Medulla oblongata (tissue), 1 donor: ENCODE data around the gene EIF2S1.
"Not testable (repeated sequence)": the region's sequence is repeated elsewhere in the genome, so short reads cannot be mapped to it uniquely, and the experiment has no call there.

Experiments used
- DNase-seq: peaks from one replicate; pipeline ENCODE4 v3.0.0-alpha.2; 2015; ENCODE audit errors: extremely low spot score

EIF2S1 gene

DNA sequence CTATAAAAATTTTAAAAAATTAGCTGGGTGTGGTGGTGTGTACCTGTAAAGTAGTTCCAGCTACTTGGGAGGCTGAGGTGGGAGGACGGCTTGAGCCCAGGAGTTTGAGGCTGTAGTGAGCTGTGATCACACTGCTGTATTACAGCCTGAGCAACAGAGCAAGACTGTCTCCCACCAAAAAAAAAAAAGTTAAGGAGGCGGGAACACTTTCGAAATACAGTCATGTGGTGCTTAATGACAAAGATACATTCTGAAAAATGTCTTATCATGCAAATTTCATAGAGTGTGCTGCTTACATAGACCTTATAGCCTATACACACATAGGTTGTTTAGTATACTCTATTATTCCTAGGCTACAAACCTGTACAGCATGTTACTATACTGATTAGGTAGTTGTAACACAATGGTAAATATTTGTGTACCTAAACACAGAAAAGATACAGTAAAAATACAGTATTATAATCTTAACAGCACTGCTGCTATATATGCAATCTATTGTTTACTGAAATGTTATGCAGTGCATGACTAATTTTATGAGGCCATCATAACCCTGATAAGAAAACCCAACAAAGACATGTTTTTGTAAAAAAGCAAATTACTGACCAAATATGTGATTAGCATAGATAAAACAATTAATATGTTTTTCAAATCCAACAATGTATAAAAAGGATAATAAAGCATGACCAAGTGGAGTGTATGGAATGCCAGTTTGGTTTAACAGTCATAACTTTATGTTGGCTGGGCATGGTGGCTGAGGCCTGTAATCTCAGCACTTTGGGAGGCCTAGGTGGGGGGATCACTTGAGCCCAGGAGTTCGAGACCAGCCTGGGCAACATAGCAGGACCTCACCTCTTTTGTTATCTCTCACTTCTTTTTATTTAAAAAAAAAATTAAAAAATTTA, 11.4 kb downstream of the EIF2S1 start:
- no peak for DNase-seq

GRCh38 chr14:67372833-67373232, 12.7 kb downstream of the EIF2S1 start:
- DNase-seq = no peak

GRCh38 chr14:67373347-67373746, 13.2 kb downstream of the EIF2S1 start:
- no peak for DNase-seq

- DNase-seq = no peak
These were observed 17.8 kb downstream of the EIF2S1 start for GRCh38 chr14:67377916-67378315.

GRCh38 chr14:67385120-67385519, 25.0 kb downstream of the EIF2S1 start:
- no peak for DNase-seq

- no peak for DNase-seq
These were observed 25.5 kb downstream of the EIF2S1 start for GRCh38 chr14:67385618-67386017.

GRCh38 chr14:67387195-67387594, 27.1 kb downstream of the EIF2S1 start:
- no peak for DNase-seq

GRCh38 chr14:67389275-67389674, 29.1 kb downstream of the EIF2S1 start:
- DNase-seq = no peak

- DNase-seq = no peak
These were observed 29.8 kb downstream of the EIF2S1 start for GRCh38 chr14:67389811-67390534.

- DNase-seq = no peak
These were observed 31.1 kb downstream of the EIF2S1 start for GRCh38 chr14:67391268-67391667.

- DNase-seq = no peak
These were observed 32.0 kb downstream of the EIF2S1 start for GRCh38 chr14:67392123-67392522.

DNA sequence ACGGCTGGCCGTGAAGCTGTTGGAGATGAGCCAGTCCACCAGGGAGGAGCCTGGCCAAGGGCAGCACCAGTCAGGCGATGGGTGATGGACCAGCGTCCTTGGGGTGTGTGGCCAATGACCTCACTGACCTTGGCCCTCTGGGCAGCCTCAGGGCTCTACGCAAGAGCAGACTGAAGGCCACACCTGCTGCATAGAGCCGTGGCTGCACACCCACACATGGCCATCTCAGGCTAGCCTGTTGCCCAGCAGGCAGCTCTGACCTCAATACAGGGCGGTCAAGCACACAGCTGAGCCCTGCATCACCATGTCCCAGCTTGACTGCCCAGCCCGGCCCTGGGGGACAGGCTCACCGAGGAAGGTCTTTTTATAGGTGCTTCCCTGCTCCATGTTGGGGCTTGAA, 32.7 kb downstream of the EIF2S1 start:
- DNase-seq = no peak

DNA sequence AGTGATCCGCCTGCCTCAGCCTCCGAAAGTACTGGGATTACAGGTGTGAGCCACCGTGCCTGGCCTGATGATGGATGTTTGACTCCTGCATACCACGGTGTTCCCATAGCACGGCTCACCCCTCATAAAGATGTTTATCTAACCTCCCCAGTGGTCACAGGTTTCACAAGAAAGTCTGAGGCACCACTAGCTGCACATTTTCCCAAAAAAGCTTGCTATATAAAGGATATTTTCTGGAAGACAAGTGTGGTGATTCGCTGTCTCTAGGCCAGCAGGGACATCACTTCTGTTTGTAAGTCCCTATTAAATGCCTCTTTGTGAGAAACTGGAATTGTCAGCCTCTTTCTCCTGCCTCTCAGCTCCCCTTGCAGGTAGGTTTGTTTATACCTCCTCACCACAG, 33.6 kb downstream of the EIF2S1 start:
- no peak for DNase-seq

DNA sequence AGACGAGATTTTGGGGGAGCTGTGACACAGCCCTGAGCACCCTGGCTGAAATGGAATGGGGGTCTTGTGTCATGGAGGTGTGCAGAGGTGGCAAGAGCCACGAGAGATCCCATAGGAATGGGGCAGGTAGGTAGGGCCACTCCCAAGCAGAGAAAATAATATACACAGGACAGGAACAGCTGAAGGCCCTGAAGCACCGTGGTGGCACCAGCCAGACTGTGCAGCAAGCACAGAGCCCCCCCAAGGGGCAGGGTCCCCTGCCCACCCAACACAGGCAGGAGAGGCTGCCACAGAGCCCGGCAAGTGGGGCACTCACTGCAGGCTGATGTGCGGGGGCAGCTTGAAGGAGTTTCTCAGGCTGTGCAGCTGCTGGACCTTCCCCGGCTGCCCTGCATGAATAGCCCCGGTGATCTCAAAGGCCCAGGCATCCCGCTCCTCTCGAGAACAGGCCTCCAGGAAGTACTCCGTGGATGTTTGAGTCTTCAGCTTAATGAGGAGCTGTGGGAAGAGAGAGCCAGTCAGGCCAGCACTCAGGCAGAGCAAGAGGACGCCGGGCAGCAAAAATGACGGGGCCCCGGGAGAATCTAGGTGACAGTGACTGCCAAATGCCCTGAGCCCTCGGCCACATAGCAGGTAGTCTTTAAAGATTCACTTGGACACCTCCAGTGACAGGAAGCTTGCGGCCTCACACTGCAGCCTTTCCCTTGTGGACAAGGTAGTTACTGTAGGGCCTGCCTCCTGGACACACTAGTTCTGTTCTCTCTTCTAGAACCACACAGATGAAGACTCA, 35.2 kb downstream of the EIF2S1 start:
- DNase-seq = no peak

GRCh38 chr14:67395876-67396189, 35.7 kb downstream of the EIF2S1 start:
- DNase-seq = no peak

DNA sequence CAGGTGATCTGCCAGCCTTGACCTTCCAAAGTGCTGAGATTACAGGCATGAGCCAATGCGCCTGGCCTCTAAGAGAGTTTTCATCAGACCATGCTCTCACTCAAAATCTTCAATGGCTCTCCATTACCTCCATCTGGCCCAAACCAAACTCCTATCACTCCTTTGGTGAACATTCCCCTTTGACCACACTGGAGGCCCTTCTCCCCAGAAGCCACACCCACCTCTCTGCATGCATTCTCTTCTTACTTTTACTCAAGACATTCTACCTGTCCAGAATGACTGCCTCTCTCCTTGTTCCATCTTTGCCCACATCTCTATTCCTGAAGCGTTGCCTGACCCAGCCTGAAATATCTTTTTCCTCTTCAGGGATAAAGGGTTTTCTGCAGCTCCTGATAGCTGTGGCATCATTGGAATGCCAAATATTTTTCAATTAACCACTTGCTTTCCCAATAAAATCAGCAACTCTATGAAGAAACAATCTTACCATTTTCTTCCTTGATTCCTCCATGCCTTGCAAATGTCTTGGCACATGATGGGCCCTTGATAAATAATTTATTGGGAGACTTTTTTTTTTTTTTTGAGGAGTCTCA, 36.3 kb downstream of the EIF2S1 start:
- no peak for DNase-seq

GRCh38 chr14:67397536-67397935, 37.4 kb downstream of the EIF2S1 start:
- no peak for DNase-seq

DNA sequence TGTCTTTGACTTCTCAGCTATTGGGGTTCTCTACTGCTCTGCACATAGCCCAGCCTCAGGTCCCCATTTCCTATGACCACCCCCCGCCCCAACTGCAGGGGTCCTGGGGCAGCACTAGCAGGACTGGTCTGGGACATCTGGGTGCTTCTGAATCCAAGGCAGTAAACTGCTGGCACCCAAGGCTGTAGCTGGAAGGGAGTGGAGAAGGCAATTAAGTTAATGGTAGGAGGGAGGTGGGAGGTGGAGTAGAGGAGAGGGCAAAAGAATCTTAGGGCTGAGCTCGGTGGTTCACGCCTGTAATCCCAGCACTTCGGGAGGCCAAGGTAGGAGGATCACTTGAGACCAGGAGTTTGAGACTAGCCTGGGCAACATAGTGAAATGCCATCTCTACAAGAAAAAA, 40.3 kb downstream of the EIF2S1 start:
- no peak for DNase-seq

DNA sequence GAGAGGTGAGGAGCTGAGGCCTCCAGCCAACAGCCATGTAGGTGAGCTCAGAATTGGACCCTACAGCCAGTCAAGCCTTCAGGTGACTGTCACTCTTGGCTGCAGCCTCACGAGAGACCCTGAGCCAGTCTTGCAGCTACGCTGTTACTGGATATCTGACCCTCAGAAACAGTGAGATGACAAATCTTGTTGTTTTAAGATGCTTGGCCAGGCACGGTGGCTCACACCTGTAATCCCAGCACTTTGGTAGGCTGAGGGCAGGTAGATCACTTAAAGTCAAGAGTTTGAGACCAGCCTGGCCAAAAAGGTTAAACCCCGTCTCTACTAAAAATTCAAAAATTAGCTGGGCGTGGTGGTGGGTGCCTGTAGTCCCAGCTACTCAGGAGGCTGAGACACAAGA, 45.6 kb downstream of the EIF2S1 start:
- DNase-seq = no peak

- DNase-seq = not testable (repeated sequence)
These were observed 48.1 kb downstream of the EIF2S1 start for GRCh38 chr14:67408122-67408801.

- no peak for DNase-seq
These were observed 49.3 kb downstream of the EIF2S1 start for GRCh38 chr14:67409461-67409860.
